HG02623 (cell line): ENCODE results near the gene OCIAD1.
"Not testable (repeated sequence)": the region's sequence is repeated elsewhere in the genome, so short reads cannot be mapped to it uniquely, and the experiment has no call there.

Experiments
- ATAC-seq: cut with Tn5 transposase; IDR thresholded peaks from one replicate; pipeline ENCODE4 v1.9.1; 2021; ENCODE audit warnings: moderate library complexity; ENCODE audit not compliant: unreplicated experiment

Gene OCIAD1

DNA sequence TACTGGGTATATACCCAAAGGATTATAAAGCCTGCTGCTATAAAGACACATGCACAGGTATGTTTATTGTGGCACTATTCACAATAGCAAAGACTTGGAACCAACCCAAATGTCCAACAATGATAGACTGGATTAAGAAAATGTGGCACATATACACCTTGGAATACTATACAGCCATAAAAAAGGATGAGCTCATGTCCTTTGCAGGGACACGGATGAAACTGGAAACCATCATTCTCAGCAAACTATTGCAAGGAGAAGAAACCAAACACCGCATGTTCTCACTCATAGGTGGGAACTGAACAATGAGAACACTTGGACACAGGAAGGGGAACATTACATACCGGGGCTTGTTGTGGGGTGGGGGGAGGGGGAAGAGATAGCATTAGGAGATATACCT lies 58.9 kb downstream of the OCIAD1 start:
- ATAC-seq = not testable (repeated sequence)

DNA sequence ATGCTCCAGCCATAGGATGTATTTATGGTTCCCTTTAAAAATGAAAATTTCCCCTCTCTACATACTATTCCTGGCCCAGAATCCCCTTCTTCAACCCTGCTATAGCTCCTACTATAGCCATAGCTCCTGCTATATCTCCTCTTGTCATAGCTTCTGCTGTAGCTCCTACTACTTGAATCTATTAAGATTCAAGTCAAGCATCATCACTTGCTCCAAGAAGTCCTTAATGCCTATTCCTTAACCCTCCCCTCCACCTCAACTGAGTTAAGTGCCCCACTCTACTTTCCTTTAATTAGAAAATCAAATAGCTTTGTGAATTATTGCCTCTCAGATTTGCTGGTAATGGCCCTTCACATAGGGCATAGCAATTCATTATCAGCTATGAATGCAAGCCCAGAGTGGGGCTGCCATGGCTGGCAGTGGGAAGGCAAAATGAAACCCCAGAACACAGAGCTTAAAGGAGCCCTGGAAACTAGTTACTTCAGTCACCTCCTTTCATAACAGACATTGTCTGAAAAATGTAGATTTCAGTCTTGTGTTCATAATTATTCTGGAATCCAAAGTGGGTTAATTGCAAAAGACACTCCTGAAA lies 60.2 kb downstream of the OCIAD1 start:
- ATAC-seq = no peak

DNA sequence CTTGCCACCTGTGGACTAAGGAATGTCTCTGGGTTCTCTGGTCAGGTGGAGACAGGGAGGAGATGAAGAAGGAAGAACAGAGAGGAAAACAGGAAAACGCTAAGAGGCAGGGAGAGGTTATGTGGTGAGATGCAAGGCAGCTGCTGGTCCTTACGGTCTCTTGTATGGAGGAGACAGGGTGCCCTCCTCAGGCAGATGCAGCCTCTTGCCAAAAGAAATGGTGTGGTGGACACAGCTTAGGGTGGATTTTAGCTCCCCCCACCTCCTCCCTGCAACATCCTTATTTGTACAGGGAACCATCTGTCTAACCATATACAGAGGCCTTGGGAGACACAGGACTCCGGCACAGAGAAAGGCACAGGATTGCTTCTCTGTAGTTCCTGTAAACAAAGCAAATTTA lies 66.0 kb downstream of the OCIAD1 start:
- no peak for ATAC-seq

DNA sequence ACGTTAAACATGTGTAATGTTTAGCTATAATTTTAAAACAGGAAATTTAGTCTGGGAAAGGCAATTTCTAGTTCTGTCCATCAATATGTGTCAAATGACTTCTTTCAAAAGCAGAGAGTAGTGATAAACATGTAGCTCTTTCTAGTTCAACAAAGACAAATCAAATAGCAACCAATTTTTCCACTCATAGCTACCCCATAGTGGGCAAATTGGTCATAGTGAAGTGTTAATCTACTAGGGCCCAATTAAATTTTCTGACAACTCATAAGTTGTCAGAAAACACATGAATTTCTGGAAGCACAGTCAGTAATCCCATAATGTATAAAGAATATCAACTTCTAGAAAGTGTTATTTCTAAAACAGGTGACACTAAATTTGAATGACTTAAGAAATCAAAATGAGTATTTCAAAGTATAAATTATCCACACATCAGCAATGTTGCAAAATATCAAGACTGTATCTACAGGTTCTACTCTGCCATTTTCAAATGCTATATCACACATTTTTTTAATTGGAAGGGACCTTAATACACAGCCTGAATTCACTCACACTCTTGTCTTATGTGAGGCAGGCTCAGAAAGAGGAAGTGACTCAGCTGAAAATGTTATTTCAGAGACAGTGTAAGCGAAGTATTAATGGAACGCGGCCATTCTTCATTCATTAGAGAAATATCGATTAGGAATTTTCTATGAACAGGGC lies 68.0 kb downstream of the OCIAD1 start:
- peak; percentile 81 for ATAC-seq

- peak; percentile 9 for ATAC-seq
Observed at GRCh38 chr4:48899432-48899749, 68.5 kb downstream of the OCIAD1 start.

GRCh38 chr4:48899950-48900349 lies 69.1 kb downstream of the OCIAD1 start:
- ATAC-seq = no peak

DNA sequence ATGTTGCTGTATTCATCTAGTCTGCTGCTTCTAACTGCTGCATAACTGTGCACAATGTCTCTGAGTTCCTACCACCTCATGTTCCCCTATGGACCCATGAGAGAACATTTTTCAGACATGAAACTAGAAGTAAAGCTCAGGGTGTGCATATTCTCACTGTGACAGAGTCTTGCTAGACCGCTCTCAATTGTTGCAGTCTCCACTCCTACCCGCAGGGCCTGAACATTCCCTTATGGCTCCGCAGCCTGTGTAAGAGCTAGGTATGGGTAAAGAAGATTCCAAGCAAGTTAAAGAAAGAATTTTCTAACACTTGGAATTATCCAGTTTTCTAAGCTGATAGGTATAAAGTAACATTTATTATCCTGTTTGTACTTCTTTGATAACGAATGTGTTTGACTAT lies 70.3 kb downstream of the OCIAD1 start:
- ATAC-seq = no peak

DNA sequence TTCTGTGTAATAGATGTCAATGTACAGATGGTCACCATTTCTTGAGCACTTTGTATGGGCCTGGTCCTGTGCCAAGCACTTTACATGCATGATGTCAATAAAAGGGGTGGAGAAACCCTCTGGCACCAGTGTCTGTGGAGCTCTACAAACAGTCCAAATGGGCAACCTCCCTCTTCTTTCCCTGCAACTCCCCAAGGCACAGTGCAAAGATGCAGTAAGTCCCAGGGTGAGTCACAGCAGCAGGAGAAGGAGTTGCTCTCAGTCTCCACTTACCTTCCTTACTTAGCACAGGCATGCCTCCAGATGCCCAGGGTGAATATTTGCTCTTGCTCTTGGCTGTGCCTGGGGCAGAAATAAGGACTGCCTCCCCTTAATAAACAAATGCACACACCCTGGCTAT lies 71.4 kb downstream of the OCIAD1 start:
- ATAC-seq = no peak

GRCh38 chr4:48904101-48904500 lies 73.2 kb downstream of the OCIAD1 start:
- ATAC-seq = no peak

- no peak for ATAC-seq
Observed at GRCh38 chr4:48904541-48905142, 73.8 kb downstream of the OCIAD1 start.

DNA sequence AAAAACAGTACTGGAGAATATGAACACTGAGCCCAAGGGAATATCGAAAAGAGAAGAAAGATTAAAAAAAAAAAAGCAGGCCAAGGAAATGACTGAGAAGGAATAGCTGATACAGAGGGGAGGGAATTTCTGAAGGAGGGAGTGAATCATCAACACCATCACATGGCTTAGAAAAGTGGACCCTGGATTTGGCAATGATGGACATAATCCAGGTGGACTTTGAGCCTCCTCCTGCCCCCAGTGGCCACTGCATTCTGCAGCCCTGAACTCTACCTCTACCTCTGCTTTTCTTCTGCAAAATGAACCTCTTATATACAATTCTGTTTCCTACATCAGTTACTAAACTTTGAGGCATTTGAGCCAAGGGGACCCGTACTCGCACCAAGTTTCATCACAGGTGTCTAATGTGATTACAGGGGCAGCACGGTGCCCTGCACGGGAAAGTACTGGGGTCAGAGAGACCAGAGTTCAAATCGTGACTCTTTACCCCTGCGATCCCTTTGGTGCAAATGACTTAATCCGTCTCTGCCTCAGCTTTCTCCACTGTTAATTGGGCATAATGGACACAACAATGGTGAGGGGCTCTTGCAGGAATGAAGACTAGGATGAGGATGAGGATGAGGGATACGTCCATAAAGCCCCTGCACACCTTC lies 74.6 kb downstream of the OCIAD1 start:
- no peak for ATAC-seq

GRCh38 chr4:48906206-48907173 lies 75.6 kb downstream of the OCIAD1 start, which contains the start of gene OCIAD2:
Gene OCIAD2 (minus strand): TSS chr4:48906774. CDS start chr4:48904549, 2,225 bp downstream.
- ATAC-seq = peak; percentile 95

GRCh38 chr4:48907706-48908477 lies 77.0 kb downstream of the OCIAD1 start:
- ATAC-seq = no peak

DNA sequence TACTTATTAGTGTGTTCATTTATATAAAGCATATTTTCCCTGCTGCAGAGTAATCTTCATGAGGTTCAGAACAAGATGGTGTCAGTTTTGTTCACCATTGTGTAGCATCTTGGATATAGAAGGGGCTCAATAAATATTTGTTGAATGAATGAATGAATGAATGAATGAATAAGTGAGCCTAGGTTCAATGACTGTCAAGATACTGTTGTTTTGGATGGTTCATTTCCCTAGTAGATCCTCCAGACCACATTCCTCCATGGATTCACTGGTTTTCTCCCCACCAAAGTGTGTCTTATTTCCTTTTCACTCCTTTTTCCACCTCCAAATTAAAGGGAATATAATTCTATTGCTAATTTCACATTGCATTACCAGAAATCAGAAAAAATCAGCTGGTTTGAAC lies 77.8 kb downstream of the OCIAD1 start:
- ATAC-seq = no peak

GRCh38 chr4:48909697-48910096 lies 78.8 kb downstream of the OCIAD1 start:
- ATAC-seq = no peak

- ATAC-seq = no peak
Observed at GRCh38 chr4:48910511-48910910, 79.6 kb downstream of the OCIAD1 start.
